T47D (cell line): Measurements from ENCODE around the gene FAM174C.

ENCODE experiments used
- DNase-seq, 2 experiments: peaks; one replicate each; pipeline versions ENCODE4 v3.0.0 to v3.0.0-alpha.2; 2011 to 2012; ENCODE audit warnings: low read depth in 1 of 2, low spot score in 1 of 2
- JUND ChIP-seq: IDR thresholded peaks from 2 replicates; pipeline ENCODE4 v1.6.1; 2012; ENCODE audit warnings: low read depth
- in situ Hi-C: cut with HindIII; loops from 2 replicates; pipeline ENCODE4 v1.10.0; 2016; ENCODE audit warnings: low sequenced_read_pairs, low pct_unique_long_range_greater_than_20kb

Gene FAM174C

DNA sequence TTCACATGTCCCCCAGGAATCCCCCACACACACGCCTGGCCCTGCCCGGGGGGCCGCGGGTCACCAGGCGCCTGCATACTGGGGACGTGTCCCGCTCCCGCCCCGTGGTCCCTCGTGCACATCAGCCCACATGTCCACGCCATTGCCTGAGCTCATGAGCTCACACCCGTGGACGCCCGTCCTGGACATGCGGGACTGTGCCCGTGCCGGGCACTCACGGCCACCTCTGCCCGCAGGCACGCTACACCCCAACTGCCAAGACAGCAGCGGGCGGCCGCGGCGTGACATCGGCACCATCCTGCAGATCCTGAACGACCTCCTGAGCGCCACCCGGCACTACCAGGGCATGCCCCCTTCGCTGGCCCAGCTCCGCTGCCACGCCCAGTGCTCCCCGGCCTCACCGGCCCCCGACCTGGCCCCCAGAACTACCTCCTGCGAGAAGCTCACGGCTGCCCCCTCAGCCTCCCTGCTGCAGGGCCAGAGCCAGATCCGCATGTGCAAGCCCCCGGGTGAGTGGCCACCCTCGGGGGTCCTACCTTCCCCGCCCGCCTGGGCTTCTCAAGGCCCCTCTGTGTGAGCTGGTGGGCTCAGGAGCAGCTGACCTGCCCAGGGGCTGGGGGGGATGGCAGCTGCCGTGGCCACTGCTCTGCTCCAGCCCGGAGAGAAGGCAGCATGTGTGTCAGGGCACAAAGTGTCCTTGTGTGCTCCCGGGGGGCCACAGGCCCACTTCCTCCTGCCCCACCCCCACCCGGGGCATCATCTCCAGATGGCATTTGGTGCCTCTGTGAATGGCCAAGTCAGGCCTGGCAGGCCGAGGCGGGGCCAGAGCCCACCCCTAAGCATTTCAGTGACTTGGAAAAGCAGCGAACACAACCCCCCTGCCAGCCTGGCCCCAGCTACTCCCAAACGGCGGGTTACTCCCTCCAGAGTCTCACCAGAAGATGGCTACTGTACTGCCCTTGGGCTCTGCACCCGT, 19.9 kb upstream of the FAM174C start:
- in situ Hi-C loops = no loop called here

DNA sequence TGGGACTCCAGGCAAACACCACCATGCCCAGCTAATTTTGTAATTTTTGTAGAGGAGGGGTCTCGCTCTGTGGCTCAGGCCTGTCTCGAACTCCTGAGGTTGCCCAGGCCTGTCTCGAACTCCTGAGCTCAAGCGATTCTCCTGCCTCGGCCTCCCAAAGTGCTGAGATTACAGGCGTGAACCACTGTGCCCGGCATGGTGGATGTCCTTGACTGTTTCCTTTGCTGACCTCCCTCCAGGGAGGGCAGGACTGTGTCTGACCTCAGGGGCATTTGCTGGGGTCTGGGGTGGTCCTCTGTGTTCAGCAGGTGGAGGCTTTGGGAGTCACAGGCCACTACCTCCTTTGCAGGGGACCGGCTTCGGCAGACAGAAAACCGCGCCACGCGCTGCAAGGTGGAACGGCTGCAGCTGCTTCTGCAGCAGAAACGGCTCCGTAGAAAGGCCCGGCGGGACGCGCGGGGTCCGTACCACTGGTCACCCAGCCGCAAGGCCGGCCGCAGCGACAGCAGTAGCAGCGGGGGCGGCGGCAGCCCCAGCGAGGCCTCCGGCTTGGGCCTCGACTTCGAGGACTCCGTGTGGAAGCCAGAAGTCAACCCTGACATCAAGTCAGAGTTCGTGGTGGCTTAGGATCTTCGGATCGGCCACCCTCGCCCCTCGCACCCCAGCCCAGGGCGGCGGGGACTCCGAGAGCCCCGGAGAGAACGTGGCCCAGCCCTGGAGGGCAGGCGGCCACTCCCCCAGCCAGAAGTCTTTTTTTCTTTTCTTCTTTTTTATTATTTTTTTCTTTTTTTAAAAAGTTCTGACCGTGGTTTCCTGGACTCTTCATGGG, 18.5 kb upstream of the FAM174C start:
- no peak for DNase-seq
- in situ Hi-C loops = no loop called here
- TF ChIP-seq JUND = no peak

More for the DNA sequence above, 19.9 kb upstream of the FAM174C start:
- DNase-seq = no peak
- no peak for TF ChIP-seq JUND

DNA sequence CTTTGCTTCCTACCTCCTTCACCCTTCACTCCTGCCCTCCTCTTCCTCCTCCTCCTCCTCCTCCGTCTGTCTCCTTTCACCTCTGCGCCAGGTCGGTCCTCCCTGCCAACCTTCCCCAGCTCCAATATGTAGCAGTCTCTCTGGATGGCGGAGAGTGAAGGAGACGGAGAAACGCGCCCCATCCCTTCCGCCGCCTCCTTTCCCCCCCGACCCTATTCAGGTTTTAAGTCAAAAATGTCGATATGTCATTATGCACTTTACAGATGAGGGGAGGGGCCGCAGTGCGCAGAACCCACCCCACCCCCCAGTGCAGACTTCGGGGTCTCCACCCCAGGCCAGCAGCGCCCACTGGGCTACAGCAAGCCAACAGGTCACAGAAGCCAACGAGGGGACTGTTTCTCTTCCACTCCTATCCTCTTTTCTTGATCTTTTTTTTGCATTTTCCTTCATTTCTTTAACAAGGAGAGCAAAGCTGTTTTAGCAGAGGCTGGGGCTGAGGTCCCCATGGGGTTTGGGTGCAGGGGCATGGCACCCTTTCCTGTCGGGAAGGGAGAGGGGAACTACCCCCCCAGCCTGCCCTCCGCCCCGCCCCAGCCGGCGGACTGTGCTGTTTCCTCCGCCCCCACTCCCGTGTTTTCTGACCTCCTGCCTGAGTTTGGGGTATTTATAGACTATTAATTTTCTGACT, 17.7 kb upstream of the FAM174C start:
- TF ChIP-seq JUND = no peak
- DNase-seq = no peak
- in situ Hi-C loops = no loop called here

DNA sequence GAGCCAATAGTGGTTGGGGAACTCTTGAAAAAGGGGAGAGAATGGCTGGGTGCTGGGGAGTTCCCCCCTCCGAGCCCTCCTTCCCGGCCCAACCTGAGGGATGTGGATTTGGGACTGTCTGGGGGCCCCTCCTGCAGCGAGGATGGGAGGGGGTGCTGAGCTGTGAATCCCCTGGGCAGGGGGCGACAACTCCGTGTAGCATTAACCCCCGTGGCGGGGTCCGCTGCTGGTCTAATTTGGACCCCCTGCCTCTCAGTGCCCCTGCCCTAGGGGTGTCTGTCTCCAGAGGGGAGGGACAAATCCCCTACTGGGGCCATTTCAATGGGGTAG, 17.2 kb upstream of the FAM174C start:
- TF ChIP-seq JUND = no peak
- in situ Hi-C loops = no loop called here

DNA sequence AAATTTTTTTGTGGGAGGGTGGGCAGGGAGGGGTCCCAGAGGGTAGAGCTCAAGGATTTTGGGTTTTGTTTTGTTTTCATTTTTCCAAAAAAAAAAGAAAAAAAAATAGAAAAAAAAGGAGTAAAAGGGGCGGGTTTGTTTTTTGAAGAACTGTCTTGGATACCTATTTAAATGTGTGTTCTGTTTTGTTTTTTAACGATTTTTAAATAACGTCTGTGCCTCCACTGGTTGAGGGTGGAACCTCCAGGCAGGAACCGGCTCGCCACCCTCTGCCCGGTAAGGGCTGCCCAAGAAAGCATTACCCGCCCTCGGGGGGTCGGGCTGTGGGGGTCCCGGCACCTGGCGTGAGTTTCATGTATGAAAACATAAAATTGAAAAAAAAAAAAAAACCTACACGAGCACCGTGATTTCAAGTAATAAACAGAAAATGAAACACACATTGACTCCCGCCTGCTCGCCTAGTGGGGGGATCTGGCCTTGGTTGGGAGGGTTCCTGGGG, 16.6 kb upstream of the FAM174C start:
- DNase-seq = no peak
- in situ Hi-C loops = no loop called here
- no peak for TF ChIP-seq JUND

More for the DNA sequence above, 17.2 kb upstream of the FAM174C start:
- DNase-seq = no peak

DNA sequence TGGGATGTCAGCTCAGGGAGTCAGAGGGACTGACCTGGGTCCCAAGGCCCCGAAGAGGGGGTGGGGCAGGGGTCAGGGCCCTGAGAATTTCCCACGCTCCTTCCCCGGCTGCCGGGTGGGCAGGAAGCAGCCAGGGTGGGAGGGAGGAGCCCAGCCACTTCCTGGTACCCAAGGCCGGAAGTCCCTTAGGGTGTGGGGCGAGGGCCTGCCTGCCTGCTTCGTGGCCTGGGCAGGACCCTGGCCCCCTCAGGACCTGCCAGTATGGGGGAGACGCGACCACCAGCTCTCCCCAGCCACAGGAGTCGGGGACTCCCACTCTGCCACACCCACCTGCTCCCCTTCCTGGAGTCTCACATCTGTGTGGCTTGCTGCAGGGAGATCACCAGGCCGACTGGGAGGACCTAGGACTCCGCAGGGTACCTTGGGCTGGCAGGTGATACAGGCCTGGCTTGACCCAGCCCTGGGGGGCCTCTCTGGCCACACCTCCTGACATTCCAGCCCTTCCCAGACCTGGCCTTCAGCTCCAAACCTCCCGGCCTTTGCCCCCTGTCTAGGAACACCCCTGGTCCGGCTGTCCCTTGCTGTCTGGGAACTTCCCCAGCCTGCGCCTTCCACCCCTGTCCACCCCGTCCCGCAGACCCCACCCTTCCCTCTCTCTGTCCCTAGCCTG, 16.0 kb upstream of the FAM174C start:
- peak in 1 of 2 experiments; percentile 67 for DNase-seq
- TF ChIP-seq JUND = no peak
- in situ Hi-C loops = no loop called here

DNA sequence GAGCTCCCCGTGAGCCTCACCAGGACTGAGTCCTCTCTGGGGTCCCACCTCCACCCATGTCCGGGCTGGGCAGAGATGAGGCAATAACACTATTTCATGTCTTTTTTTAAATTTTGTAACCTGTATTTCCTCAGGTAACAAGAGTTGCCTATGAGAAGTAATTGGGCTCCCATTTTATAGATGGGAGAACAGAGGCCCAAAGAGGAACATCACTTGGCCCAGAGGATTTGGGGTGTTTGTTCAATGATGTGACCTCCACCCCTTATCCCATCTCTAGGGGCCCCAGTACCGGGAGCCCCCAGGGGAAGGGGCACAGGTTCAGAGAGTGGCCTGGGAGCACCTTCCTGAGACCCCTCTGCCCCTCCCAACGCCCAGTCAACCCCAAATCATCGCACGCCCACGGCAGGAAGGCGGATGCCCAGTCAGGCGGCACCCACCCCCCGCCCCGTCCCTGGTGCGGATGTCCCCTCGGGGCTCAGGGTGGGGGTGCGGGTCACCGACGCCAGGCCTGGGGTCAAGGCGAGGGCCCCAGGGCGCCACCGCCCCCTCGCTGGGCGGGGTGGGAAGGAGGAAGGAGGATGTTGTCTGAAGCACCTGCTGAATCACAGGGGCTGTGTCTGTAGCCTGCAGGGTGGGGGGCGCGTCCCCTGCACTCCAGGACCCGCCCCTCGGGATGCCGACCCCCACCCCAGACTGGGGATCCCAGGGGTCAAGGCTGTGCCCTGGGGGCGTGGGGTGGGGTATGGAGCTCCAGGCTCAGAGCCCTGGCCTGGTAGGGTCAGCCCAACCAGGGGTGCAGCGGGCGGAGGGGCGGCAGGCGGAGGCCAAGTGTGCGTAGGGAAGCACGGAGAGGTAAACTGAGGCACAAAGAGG, 15.2 kb upstream of the FAM174C start:
- TF ChIP-seq JUND = no peak
- no peak for DNase-seq
- in situ Hi-C loops = no loop called here

DNA sequence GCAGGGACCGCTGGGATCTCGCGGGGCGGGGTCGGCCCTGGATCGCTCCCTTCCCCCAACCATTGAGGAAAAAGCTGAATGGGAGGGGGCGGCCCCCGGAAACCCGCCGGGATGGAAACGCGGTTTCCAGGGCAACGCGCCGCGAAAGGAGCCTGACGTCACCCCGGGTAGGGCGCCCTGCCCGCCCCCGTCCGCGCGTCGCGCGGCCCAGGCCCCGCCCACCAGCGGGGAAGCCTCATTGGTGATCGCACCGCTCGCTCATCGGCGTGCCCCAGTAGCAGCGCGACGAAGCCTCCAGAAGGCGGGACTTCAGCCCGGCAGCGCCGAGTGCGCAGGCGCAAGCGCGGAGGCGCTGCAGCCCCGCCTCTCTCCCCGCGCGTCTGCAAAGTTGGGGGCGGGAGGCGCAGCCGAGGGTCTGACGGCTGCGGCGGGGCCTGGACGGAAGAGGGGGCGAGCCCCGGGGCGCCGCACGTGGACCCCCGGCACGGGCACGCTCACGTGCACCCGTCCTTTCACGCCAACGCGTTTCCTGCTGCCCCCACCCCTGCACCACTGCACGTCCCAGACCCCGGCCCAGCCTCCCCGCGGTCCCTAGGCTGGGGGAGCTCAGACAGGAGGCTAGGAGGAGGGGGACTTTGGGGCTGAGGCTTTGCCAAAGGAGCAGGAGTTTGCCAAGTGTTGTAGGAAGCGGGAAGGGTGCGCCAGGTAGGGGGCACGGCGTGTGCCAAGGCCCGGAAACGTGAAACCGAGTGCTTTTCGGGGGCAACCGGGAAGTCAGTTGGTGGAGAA, 14.4 kb upstream of the FAM174C start:
- no peak for TF ChIP-seq JUND
- peak; percentile 88 to 95 for DNase-seq
- in situ Hi-C loops = no loop called here

DNA sequence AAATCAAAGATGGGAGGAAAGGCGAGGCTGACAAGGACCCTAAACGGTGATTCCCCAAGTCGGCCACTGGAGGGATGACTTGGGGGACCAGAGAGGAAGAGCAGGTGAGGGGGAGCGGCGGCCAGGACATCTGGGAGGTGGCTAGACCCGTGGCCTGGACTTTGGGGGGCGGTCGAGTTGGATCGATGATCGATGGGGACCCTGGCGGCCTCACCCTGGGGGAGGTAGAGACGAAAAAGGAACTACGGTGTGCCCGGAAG, 13.9 kb upstream of the FAM174C start:
- no peak for DNase-seq
- in situ Hi-C loops = no loop called here
- TF ChIP-seq JUND = no peak

DNA sequence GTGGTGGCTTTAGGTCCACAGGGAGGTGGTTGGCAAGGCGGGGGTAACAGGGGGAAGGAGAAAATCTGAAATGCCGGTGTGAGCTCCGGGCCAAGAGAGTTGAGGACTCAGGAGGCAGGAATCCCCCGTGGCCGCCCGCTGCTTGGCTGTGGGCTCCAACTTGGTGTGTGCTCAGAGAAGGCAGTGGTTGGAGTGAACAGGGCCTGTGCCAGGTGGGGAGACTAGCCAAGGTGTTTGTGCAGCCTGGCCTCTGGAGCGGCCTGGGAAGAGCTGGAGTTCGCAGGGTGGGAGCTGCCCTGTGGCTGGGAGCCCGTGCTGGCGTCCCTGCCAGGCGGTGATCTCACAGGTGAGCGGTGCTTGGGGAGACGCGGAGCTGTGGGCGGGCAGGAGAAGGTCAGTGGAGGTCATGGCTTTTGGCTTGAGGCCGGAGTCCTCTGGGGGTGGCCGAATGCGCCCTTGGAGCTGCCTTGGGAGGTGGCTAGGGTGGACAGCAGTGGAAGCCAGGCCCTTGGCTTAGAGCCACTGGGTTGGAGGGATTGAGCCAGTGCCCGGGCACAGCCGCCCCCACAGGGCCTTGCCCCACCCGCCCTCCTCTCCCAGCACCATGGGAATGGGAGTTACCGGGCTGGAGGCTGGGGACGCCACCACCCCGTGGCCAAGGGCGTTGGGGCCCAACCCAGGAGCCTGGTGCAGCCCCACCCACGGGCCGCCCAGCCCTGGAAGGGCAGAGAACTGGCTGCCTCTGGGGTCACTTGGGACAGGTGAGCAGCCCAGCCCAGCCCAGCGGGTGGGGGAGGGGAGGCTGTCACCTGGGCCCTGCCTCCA, 13.3 kb upstream of the FAM174C start:
- in situ Hi-C loops = no loop called here
- no peak for TF ChIP-seq JUND
- DNase-seq = peak; percentile 59 to 93
